HG03064 (cell line): ENCODE results near the gene VPS72.
"Not testable (repeated sequence)": the region's sequence is repeated elsewhere in the genome, so short reads cannot be mapped to it uniquely, and the experiment has no call there.

ENCODE experiments used
- ATAC-seq: cut with Tn5 transposase; IDR thresholded peaks from one replicate; pipeline ENCODE4 v1.9.1; 2021; ENCODE audit warnings: low read depth; ENCODE audit not compliant: unreplicated experiment

Gene VPS72

DNA sequence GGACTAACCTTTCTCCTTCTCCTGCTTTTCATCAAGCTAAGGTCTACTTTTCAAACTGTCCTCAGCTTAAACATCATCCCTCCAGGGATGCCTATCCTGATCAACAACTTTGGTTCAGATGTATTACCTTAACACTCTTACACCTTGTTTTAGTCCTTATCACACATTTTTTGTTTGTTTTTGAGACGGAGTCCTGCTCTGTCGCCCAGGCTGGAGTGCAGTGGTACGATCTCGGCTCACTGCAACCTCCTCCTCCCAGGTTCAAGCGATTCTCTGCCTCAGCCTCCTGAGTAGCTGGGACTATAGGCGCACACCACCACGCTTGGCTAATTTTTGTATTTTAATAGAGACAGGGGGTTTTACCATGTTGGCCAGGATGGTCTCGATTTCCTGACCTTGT, 1.3 kb downstream of the VPS72 start:
- ATAC-seq, result not testable (repeated sequence)

DNA sequence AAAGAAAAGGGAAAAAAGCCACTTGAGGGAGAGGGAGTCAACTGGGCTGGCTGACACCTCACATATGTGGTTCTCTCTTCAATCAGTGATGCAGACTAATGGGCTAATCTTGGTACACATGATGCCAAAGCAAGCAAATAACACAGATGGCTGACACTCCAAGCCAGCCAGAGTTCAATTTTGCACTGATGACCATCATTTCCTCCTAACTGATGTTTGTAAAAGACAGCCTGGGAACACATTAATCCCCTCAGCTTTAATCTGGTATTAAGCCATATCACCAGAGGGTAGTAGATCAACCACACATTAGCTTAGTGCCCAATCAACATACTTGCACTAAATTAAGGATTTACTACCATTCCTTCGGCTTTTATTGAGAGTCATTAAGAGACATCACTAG, 2.8 kb downstream of the VPS72 start:
- no peak for ATAC-seq

DNA sequence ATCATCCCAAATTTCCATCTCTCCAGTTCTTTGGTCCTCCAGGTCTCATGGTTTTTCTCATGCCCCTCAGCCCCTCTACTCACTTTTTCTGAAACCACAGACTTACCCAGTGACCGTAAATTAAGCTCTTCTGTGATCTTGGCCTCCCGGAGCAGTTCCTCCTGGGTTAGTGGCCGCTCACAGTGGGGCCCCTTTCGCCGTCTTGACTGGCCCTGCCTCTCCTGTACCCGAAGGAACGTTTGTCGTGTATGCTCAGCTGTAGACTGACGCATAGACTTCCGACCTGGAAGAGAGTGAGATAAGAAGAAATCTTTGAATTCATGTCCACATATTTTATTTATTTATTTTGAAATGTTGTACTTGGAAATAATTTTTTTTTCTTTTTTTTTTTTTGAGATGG, 5.8 kb downstream of the VPS72 start:
- no peak for ATAC-seq

DNA sequence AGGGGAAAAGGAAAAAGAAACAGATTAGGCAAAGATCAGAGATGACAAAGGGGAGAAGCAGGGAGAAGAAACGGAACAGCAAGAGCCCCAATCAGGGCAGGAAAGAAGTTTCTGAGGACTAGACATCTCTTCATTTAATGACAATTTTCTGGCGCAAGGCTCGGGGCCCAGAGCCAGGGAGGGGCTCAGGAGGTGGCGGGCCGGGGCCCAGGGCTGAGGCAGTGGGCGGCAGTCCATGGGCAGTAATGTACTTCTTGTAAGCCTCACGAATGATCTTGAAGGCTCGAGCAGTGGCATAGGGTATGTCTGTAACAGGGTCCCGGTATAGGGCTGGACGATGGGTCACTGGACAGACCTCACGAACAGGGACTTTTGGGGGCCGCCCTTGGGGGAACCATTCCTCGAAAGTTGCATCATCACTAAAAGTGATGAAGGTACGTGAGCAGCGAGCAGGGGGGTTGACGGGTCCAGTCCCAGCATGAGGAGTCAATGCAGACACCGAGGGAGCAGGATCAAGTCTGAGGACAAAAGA, 13.4 kb downstream of the VPS72 start:
- ATAC-seq, result no peak

DNA sequence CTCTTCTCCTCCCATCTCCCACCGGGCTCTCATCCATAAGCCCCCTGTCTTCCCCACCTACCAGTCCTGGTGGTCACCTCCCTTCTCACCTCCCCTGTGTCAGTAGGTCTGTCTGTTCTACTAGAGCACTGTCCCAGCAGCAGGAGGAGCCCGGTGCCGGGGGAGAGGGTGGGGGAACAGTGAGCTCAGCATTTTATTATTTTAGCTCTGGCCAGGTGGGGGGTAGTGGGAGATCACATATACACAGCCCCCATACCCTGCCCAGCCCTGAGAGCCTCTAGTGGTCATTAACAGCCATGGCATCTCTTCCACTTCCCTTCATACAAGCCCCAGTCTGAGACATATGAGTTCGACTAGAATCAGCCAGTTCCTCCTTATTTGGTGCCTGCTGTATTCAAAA, 14.1 kb downstream of the VPS72 start, which contains the start of gene TMOD4:
Gene TMOD4, minus strand, starts transcription at position 119 of the 400 bp plus-strand sequence. CDS start 1,106 bp downstream, outside the sequence.
- no peak for ATAC-seq

DNA sequence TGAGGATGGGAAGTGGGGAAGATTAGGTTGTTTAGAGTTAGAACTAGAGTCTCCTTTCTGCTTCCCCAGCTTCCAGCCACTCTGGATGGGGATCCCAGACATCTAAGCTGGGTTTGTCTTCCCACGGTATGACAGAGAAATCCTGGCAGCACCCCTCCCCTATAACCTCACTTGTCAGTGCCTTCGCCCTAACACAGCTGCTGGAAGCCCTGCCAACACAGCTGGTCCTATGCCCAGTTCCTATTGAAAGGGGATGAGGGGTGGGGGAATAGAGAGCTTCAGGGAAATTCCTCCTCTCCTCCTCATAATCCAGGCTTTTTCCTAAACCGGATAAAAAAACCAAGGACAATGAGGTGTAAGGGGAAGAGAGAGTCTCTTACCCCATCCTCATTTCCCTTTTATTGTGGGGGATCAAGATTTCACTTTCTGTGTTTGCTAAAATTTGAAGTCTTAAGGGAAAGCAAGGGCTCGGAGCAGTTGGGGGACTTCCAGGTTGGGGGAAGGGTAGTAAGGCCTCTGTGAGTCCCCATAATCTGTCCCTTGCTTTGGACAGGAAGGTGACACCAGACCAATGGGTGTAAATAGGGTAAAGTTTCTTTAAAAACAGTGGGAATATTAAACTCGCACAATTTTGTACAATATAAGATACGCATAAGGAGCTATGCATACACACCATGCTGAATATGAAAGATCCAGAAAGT, 14.8 kb downstream of the VPS72 start:
- ATAC-seq, result no peak

DNA sequence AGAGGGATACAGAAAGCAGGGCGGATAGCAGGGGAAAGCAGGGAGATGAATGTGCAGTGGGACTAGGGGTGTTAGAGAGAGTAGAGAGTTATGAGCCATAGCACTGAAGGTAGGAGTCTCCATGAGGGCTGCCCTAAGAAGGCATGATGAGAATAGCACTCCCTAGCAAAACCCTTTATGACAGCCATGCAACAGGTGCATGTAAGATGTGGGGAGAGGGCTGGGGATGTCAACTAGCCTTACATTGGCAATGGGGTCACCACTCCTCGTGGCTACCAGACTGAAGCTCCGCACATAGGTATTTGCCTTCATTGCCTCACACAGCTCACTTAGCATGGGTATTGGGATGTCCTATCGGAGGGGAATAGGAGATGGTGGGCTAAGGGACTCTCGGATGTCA, 18.8 kb downstream of the VPS72 start:
- no peak for ATAC-seq

DNA sequence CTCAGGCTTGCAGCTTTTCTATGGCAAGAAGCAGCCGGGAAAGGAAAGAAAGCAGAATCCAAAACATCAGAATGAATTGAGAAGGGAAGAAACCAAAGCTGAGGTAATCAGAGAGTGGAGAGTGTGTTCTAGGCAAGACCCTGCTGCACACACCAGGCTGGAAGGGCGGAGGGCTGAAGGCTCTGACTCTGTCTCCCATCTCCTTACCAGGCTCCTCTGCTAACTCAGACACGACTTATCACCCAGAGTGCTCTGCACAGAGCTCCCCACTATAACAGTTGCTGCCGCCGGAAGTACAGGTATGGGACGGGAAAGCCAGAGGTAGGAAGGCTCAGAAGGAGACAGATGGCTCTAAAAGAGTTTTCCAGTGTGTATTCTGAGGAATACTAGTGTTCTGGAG, 22.9 kb downstream of the VPS72 start:
- ATAC-seq, result no peak

DNA sequence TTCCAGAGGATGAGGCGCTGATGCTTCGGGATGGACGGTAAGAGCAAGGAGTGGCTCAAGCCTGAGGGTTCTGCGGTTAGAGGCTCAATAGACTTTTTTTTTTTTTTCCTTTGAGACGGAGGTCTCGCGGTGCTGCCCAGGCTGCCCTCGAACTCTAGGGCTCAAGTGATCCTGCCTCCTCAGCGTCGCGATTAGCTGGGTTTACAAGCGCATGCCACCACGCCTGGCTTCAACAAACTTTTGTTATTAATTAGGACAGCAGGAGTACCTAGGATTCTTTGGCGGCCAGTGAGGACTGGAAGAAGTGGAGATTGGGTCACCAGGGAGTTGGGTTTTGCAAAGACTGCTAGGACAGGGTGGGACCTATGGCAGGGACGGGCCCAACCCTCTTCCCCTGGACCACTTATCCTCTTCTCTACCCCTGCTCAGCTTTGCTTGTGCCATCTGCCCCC, 23.5 kb downstream of the VPS72 start:
- ATAC-seq, result no peak

DNA sequence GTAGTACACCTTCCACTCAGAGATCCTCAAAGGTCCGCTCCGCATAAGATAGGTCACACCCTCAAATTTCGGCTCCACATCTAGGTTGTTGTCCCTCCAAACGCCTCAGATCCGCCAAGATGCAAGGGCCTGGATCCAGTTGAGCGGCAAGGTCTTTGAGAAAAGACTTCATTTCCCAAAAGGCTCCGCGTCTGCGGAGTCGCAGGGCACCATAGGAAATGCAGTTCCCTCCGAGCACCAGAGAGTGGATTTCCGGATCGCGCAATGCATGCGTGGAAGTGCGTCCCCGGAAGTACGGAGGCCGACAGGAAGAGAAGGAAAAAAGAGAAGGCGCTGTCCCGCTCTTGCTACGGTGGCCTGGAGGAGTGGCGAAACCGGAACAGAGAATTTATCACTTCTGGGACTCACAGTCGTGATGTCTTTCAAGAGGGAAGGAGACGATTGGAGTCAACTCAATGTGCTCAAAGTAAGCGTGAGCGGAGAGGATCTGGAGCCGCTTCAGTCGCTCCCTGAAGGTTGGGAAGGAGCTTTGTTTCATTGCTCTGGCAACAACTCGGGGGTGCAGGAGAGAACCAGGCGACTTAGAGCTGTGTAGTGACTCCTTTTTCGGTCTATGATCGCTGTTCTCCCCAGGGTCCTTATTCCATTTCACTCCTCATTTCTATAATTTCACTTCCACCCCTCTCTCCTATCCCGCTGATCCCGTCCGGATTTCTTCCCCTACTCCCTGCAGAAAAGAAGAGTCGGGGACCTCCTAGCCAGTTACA, 24.1 kb downstream of the VPS72 start, which contains the start of the genes LYSMD1 and SCNM1:
Gene LYSMD1, minus strand, starts transcription at position 165 of the 767 bp plus-strand sequence. CDS start 644 bp downstream, outside the sequence.
Gene SCNM1, plus strand, starts transcription at position 407 of the 767 bp plus-strand sequence. Its CDS starts 9 bp downstream, at position 416.
- peak; percentile 81 for ATAC-seq

DNA sequence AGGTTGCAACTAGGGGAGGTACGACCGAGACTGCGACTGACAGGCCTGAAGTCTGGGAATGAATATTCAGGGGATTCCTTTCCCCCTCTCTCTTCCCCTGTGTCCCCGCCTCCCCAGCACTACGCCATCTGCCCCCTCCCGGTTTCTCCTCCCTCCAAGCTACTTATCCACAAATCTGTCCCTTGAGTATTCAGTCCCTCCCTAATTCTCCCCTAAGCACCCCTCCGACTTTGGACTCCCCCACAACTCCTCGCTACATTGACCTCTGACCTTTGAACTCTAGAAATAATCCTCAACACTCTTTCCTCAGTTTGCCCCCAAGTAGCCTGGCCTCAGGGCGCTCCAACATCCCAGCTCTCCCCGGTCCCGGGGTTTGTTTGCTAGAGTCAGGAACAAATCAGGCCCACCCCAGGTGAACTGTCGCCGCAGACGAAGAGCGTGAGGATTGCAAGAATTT, 24.7 kb downstream of the VPS72 start:
- ATAC-seq, result no peak

DNA sequence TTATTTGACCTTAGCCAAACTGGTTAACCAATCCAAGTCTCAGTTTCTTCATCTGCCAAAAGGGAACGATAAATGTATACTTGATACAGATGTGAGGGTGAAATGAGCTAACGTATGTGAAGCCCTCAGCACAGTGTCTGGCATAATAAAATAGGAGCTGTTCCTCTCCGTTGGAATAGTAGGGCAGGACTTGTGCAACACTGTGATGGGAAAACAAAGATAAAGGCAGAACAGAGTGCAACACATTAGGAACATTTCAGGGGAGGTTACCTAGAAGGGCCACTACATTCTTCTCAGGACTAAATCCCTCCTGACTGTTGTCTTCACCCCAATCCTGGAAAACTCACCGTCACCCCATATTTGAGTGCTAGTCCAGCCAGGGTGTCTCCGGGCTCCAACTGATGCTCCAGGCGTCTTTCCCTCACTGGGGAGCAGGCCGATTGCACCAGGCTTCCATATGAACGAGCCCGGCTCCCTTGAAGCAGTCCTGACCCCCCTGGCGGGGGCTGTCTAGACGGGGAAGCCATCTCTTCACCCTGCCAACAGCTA, 25.2 kb downstream of the VPS72 start:
- ATAC-seq, result no peak

DNA sequence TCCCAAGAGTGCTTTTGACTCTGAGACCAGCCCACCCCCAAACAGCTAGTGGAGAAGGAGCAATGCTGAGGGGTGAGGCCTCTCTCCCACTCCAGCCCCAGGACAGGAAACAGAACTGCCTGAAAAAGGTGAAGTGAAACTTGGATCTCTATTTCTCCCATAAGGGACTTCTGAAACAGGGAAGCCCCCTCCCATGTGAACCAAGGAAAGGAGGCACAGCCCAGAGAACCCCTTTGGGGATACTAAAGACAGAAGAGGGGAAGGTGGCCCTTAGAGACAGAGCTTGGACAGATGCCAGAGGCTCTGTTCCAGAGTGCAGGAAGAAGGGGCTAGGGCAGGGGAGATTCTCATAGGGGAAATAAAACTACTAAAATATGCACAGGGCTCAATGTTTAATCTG, 30.6 kb downstream of the VPS72 start:
- no peak for ATAC-seq

DNA sequence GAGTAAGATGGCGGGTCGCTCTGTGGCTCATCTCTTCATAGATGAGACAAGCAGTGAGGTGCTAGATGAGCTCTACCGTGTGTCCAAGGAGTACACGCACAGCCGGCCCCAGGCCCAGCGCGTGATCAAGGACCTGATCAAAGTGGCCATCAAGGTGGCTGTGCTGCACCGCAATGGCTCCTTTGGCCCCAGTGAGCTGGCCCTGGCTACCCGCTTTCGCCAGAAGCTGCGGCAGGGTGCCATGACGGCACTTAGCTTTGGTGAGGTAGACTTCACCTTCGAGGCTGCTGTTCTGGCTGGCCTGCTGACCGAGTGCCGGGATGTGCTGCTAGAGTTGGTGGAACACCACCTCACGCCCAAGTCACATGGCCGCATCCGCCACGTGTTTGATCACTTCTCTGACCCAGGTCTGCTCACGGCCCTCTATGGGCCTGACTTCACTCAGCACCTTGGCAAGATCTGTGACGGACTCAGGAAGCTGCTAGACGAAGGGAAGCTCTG, 31.2 kb downstream of the VPS72 start:
- ATAC-seq, result no peak

DNA sequence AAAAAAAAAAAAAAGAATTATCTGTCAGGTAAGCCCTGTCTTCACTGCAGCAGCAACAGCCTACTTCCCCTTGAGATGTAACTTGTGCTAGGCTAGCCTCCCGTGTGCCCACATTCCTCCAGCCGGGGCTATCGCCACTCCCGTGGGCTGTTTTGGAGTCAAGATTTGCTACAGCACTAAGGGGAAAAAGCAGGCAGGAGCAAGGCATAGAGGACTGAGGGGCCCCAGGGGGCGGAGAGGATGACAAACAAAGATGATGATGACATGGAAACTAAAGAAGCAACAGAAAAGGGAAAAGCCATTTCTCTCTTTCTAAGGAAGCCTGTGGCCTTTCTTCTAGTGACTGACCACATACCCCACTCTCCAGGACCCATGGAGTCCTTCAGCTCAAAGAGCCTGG, 31.7 kb downstream of the VPS72 start:
- ATAC-seq, result no peak

DNA sequence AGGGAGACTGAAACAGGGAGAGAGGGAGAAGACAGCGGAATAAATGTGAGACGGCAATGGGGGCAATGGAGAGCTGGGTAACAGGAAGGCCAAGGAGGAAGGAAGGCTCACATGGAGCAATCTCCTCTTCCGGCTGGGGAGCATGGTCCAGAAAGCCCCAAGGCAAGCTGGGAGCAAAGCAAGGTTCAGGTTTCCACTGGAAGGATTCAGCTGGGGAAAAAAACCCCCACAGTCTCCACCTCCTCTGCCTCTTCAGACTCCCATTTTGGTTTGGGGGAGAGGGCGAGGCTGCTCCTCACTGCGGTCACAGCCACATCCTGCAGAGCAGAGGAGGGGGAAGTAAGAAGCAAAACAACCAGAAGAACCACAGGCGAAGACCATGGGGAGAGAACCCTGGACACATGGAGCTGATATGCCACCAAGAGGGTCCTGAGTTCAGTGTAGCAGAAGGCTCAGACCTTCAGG, 32.9 kb downstream of the VPS72 start:
- no peak for ATAC-seq

DNA sequence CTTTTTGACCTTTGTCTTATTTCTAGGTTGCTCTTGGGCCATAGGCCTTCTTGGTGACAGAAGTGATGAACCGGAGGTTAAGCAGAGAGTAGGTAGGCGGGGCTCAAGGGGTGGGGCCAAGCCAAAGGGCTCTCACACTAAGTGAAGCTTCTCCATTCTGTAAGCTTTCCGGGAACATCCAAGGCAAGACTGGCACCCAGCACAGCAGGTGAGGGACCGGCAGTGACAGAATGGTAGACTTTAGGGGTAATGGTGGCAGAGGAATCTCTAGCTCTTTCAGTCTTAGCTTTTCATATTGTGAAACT, 33.5 kb downstream of the VPS72 start, which contains the start of gene TNFAIP8L2:
Gene TNFAIP8L2, plus strand, starts transcription at position 135 of the 305 bp plus-strand sequence. CDS start 2,049 bp downstream, outside the sequence.
- ATAC-seq, result no peak

DNA sequence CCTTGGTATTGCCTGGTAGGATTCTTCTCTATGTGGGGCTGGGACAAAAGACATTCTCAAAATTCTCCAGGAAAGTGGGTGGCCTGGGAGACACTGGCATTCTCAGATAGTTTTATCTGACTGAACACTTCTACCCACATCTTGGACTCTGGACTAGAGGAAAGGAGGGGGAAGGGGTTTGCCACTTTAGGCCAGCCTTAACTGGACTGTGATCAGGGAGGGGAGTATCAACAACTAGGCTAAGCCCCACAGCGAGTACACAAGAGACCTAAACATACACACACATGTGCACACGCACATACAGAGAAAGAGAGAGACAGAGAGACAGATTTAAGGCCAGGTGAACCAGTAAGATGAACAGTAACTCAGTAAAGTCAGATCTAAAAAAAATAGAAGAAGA, 42.3 kb downstream of the VPS72 start:
- ATAC-seq, result no peak

DNA sequence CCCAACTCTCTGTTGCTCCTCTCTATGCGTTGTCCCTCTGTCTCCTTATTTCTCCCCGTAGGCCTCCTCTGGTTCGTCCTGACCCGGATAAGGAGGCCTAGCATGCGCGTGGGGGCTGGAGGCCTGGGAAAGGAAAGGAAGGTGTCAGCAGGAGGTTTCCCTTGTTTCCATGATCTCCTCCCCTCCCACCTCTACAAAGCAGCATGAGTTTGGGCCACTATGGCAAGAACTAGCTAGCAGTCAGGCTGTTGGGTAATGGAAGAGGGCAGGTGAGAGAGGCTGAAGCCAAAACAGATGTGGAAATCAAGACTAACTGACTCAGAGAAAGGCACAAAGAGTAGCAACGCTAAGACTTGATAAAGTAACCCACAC, 42.9 kb downstream of the VPS72 start:
- ATAC-seq, result no peak

DNA sequence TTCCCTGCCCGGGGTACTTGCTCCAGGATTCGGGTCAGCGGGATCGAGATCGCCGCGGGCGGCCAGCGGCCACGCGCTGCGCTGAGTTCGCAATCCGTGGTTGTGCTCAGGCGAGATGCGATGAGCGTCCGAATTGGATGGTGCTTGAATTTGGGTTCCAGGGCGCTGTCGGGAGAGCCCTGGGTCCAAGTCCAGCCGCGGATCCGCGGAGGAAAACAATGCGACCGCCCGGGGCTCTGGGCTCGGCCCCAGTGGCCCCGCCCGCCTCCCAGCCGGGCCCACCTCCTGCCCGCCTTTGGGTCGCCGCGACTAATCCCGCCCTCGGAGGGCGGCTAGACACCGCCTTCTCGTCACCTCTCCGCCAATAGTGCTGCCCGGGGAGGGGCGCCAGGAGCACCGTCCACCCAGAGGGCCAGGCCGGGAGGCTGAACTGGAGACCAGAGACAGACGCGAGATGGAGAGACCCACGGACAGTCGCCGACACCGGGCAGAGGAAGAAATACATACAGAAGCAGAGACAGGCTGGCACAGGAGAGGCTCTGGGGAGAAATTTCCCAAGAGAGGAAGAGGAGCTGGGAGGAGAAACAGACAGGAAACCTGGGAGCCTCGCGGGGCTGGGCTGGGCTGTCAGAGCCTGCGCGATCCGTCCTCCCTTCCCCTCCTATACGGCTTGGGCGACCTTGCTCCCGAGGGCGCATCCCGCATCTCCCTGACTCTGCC, 43.4 kb downstream of the VPS72 start, which contains the start of gene SEMA6C:
Gene SEMA6C, minus strand, starts transcription at position 220 of the 720 bp plus-strand sequence. CDS start 4,010 bp downstream, outside the sequence.
- peak; percentile 94 for ATAC-seq
